ENCODE measurements around the gene UBE2G2.

UBE2G2 gene

DNA sequence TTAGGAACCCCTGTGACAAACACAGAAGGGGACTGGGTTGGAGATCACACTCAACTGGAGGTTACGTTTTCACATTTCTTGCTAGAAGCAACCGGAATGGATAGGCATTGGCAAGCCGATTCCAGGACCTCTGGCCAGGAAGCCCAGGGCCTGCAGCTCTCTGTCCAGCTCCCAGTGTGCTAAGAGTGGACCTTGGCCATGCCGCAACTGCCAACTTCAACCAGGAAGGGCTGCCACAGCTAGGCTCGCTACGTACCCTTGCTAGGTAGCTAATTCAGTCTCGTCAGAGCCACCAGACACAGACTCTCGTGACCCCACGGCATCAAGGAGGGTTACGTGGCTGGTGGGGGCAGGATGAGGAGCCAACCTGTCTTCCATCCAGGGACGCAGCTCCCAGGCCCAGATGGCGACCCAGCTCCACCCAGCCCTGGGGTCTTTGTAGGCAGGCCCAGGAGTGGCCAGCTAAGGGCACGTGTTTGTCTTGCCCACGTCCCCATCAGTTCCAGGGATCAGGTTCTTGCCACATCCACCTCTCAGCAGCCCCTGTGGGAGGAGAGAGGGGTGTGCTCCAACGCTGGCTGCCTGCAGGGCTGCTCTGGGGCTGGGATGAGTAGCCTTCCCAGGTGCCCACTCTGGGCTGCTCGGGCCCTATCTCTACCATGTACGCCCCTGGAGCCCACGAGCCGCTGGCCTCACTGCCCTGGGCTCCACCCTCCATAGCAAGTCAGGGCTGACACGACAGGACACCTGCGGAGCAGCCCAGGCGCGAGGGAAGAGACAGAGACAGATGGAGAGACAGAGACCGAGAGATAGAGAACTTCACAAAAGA is 39.2 kb downstream of the UBE2G2 start:
- DNase-seq, result no peak

DNA sequence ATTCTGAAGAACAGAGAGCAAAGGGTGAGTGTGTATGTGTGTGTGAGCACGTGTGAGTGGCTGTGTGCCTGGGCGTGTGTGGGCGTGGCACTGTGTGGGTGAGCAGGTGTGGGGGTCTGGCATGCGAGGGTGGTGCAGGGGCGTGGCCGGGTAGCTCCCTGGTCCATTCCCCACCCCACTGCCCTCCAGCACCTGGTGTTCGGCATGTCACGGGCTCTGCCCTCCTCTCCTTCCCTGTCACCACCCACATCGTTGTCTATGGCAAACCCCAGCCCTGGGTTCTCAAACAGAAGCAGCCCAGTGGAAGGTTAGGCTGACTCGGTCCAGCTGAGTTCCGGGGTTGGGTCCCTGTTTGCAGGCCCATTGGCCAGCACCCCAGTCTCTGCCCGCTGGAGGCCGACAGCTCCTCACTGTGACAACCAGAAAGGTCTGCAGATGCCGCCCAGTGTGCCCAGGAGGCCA is 39.8 kb downstream of the UBE2G2 start:
- DNase-seq, result no peak

DNA sequence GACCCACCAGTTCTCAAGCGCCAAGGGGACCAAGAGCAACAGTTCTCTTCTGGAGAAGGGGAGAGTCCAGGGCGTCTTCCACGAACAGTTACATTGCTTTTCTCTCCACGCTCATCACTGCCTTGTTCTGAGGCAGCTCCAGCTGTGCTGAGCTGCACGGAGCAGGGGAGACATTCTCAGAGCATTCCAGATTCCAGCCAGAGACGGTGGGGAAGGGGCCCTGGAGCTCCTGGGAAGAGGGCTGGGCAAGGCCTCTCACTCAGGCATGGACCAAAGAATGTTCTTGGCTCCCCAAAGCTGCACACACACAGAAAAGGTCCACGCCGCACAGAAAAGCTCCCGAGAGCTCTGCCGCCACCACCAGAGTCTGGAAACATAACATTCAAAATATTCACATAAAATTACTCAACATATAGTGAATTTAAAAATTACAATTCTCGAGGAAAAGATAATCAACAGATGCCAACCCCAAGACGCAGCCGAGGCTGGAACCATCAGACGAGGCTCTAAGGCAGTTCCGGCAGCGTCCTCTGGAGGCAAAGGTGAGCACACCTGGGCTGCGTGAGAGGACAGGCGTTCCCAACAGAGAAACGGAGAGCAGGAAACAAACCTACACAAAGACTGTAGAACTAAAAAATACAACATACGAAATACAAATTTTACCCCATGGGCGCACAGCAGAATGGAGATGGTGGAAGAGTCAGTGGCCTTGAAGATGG is 40.5 kb downstream of the UBE2G2 start:
- no peak for DNase-seq

DNA sequence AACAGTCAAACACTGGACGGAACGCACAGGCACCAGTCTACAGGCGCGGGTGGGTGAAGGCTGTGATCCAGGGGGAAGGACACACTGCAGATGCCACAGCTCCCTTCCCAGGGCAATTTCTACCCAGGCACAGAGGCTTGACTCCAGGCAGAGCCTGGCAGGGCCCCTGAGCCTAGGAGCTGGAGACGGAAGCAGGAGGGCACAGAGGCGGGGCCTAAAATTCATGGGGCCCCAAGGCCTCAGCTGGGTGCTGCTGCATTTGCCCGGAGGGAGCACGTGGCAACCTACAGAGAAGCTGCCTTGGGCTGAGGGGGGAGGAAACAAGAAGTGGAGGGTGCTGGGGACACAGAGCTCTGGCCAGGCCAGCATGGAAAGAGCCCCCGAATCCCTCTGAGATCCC is 41.2 kb downstream of the UBE2G2 start:
- no peak for DNase-seq

DNA sequence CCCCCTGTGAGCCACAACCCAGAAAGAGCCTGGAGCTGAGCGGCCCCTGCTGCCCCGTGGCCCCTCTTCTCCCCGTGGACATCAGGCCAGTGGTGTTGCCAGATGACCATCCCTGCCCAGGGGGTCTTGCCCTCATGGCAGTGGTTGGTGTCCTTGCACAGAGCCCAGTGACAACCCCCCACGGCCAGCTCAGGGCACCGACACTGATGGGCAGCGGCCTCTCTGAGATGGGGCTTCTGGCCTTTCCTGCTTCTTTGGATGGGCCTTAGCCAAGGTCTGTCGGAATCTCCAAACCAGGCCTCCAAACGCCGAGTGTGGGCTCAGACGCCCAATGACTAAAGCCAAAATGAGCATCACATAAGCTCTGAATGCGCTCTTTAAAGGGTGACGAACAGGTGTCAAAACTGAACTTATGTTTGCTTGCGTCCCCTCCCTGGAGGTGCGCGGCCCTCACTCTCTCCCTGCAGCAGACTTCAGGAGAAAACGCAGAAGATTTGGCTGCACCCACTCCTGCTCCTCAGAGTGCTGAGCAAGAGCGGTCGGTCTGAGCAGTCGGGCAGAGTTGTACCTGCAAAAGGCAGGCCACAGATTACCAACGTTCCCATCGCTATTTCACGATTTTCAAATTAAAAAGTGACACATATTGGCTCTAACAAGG is 41.9 kb downstream of the UBE2G2 start:
- DNase-seq, result no peak

DNA sequence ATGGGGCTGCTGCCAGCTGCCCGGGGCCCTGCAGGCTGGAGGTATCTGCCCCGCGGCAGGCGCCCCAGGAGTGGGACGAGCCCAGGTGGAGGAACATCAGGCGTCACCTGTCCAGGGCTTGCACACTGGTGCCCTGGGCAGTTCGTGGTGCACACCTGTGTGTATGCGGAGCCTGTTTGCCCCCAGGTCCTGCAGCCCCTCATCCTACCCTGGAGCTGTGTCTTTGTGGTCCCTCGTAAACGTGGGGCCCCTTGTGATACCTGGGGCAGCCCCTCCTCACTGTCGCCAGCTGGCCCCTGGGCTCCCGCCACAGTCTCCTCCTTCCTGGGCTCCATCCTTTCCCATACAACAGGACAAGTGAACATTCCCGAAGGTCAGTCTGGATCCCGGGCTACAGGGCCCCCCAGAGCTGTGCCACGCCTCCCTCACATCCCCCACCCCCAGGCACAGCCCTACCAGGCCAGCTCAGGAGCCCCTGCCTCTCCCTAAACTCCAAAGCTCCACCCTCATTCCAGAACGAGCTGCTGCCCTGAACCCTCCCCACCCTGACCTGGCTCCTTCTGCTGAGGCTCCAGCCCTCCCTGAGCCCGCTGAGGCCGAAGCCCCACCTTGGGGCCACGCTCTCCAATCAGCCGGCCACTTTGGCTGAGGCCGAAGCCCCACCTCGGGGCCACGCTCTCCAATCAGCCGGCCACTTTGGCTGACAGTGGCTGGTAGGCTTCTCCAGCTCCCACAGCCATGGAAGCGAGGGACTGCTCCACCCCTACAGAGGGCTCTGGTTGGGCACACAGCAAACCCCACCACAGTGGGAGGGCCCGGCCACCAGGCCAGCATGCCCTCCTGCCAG is 42.6 kb downstream of the UBE2G2 start:
- DNase-seq, result no peak

DNA sequence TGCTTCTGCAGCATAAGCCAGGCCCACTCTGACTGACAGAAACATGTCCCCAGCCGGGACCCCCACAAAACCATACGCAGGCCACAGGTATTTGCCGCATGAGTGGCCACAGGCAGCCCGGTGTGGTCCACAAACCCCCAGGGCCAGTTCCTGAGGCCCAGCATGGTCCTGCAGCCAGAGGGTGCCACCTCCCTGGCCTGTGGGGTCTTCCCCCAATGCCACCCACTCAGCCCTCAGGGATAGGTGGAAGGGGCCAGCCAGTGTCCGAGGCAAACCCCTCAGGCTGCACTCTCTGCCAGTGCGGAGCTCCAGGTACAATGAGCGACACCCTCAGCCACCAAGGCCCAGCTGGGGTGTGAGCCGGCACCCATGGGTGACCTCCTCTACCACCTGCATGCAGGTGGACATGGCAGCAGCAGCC is 43.5 kb downstream of the UBE2G2 start:
- DNase-seq, result no peak

DNA sequence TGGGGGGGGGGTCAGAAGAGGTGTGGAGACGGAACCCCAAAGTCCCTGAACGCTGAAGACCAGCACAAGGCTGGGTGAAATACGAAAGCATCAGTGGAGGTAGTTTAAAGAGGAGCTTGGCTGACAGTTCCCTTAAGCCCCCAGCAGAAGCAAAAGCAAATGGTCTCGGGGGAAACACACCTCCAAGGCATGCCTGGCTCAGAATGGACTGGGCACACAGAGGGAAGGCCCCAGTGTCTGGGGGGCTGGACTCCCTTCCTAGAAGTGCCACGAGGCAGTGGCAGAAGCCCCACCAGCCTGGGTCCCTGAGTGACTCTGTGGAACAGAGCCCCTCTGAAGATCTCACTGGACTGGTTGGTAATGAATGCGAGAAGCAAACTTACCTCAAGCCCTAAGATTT is 43.9 kb downstream of the UBE2G2 start:
- DNase-seq, result no peak

DNA sequence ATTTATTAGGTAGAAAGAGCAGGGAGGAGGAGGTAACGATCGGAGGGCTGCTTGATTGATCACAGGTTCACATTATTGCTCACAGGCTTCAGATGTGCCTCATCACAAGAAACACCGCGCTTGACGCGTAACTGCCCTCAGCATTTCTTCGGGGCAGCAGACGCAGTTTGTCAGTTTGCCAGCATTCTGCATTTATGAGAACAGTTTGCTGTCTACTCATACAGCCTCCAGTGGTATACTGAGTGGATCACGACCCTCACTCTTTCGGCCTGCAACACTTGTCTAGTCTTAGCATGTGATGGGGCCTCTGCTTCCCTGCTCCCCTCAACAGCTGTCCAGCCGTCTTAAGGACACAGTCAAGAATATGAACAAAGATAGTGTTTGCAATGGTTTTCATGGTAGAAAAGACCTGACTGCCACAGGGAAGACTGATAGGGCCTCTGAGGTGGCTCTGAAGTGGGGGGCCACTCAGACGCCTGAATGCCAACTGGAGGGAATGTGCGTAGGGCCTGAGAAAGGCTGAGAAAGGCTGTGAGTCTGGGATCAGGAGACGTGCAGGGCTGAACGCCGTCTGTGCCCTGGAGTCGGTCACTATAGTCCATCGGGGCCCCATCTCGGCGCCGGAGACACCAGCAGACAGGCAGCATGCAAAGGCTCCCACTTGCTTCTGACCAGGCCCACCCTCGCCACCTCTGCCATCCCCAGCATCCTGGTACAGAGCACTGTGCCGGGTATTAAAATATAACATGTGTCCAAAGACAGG is 45.0 kb downstream of the UBE2G2 start:
- no peak for DNase-seq

DNA sequence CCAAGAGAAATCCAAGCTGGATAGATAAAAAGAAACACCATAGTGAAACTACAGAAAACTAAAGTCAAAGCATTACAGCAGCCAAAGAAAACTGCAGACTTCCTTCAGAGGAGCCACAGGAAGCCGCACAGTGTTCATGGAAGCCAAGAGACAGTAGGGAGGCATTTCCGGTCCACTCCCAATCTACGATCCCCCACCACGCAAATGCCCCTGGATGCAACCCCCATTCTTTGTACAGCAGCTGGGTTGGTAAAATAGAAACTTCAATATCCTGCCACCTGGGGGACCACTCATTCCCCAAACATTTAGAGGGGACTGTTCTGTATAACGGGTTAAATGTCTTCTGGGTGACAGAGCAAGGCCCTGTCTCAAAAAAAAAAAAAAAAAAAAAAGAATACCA is 46.4 kb downstream of the UBE2G2 start:
- no peak for DNase-seq

DNA sequence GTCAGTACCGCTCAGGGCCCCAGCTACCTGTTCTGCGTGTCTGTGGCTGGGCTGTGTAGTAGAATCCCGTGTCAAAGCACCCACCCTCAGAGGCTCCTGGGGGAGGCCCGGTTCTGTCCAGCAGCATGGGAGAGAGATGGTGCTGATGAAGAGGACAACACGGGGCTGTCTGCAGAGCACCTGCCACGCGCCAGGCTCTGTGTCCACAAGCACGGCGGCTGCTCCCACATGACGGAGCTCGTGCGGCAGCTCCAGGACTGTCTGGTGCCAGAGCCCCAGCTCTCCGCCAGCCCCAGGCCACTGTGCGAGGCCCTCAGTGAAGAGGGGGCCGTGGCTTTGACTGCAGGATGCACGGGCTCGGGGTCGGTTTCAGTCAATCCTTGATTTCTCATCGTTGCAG is 48.3 kb downstream of the UBE2G2 start:
- no peak for DNase-seq

DNA sequence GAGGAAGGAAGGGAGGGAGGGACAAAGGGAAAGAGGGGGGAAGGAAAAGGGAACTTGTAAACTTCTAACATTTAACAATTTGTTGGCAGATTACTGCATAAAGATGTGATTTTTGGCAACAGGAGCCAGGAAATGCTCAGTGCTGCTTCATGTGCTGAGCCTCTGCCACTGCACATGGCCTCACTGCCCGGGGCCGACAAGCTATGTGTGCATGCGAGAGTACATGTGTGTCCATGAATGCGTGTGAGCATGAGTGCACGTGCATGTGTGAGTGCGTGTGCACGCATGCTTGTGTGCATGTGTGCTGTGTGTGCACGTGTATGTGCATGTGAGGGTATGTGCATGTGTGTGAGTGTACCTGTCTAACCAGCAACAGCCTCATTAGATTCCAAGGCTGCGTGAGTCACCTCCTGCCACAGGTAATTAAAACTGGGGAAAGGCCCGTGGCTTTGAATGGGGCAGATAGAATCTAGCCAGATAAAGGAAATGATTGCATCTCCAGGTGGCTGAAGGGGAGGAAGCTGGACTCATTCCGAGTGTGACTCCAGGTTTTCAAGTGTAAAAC is 48.9 kb downstream of the UBE2G2 start:
- no peak for DNase-seq

DNA sequence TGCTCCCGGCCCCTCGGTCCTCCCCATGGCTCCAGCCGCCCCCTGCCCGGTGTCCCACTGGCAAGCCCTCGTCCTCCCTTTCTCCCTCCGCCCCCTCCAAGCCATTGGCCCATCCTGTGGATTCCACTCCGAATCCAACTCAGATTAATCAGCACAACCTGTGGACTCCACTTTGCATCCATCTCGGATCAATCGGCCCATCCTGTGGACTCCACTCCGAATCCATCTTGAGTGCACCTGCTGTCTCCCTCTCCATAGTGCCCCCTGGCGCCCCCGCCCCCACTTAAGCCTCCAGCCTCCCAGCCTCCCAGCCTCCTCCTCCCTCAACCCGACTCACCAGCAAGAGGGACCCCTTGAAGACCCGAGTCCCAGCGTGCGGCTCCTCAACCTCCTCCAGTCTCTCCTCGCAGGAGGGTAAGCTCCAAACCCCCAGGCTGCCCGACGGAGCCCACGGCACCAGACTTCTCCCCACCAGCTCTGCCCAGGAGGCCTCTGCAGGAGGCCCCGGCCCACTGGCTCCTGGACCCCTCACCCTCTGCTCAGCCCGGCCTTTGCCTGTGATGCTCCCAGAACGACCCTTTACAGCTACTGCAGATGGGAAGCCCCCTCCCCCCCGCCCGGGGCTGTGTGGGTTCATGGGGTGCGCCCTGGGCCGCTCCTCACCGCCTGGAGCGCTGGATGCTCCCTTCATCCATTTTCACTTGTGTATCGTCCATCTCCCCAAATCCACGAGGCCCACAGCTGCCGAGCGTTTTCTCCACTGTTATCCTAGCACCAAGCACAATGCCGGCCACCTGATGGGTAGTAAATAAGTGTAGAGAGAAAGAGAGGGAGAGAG is 49.6 kb downstream of the UBE2G2 start:
- no peak for DNase-seq

DNA sequence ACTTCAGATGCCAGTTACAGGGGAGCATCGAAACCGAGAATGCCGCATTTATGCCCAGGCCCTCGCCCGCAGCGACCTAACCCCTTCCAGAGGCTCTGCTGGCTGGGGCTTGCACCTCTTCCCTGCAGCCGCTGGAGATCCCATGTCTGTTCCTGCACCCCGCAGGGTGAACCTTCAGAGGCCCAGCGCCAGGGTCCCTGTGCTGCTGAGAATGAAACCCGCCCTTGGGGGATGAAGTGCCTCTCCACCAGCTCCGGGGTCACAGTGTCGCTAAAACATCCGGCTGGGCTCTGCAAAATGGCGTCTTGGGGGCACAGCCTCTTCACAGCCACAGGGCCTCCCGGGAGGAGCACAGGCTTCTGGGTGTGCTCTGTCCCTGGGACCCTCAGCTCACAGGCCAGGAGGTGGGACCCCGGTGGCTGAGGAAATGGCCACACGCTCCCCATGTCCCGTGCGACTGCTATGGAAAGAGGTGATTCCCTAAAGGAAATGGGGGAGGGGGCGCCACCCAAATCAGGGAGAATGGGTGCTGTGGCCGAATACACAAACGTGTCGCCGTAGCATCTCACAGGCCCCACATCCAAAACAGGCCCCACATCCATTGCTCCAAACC is 50.3 kb downstream of the UBE2G2 start:
- DNase-seq, result no peak

DNA sequence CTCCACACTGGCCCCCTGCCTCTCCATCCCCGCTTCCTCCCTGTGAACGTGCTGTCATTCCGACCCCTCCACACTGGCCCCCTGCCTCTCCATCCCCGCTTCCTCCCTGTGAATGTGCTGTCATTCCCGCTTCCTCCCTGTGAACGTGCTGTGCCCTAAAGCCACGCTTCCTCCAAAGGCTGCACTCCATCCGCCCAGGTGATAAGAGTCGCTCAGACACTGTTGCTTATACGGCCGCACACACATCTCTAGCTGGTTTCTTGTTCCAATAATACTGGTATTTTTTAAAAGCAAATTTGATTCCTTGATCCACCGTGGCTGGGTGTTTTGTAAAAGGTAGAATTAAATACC is 51.0 kb downstream of the UBE2G2 start:
- no peak for DNase-seq

DNA sequence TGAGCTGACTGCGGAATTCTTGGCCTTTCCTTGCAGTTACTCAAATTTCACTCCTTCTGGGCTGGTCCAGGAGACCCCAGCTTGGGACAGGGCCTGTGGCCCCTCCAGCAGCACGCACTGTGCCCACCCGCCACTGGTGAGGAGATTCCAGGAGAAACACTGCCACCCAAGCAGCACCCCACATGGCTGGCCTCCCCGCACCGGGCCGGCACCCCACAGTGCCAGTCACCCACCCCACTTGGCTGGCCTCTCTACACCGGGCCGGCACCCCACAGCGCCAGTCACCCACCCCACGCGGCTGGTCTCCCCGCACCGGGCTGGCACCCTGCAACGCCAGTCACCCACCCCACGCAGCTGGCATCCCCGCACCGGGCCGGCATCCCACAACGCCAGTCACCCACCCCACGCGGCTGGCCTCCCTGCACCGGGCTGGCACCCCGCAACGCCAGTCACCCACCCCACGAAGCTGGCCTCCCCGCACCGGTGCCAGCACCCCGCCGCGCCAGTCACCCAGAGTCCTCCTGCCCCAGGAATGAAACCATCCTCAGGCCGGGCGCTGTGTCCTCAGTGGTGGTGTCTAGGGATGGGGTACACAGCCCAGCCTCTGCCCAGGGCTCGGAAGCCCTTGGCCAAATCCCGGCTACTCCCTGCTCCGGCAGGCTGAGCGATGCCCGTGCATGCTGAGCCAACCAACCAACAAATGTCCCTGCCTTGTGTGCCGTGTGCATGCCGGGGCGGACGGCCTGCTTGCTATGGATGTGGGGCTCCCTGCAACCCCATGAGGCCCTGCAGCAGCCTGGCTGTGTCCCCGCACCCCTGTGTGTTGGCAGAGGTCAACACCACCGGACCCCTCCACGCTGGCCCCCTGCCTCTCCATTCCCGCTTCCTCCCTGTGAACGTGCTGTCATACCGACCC is 51.6 kb downstream of the UBE2G2 start:
- DNase-seq, result no peak

DNA sequence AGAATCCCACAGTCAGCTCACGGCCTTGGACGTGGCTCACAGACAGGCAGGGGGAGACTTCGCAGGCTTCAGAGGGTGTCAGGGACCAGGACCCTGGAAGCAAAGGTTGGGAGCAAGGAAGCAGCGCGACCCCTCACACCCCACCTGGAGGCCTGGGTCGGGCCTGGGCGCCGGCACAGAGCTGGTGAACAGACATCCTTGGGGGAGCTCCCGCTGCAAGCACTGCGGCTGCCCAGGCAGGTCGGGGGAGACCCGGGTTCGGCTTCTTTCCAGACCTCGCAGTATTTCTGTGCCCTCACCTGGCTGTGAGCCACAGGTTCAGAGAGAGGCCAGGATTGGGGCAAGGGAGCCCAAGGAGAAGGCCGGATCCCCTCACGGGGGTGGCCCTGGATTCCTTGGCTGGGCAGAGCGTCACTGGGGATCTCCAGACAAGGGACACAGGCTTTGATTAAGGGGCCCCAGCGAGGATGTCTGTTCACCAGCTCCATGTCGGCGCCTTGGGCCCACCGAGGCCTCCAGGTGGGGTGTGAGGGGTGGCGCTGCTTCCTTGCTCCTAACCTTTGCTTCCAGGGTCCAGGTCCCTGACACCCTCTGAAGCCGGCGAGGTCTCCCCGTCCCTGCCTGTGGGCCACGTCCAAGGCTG is 52.4 kb downstream of the UBE2G2 start:
- no peak for DNase-seq

DNA sequence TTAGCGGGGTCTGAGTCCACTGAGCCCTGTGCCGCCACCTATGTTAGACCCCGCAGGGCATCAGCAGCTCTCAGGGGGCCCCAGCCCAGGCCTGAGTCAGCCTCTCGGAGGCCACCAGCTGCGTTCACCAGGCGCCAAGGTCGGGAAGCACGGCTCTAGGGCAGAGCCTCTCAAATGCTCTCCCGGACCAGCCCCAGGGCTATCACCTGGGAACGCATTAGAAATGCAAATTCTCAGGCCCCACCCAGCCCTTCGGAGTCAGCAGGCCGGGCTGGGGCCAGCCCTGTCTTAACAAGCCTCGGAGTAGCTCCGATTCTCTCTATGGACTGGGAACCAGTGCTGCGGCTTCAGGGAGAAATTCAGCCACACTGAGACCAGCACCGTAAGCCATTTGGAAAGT is 53.0 kb downstream of the UBE2G2 start:
- DNase-seq, result no peak
